Amniotic stem cell (primary cell): ENCODE data around the gene PRDM15.

ENCODE experiments used
- DNase-seq: peaks from one replicate; lab custom pipeline; 2025; lab: John Stamatoyannopoulos, UW

PRDM15 gene

GRCh38 chr21:41839387-41840000 is 39.6 kb downstream of the PRDM15 start:
- DNase-seq, result no peak

DNA sequence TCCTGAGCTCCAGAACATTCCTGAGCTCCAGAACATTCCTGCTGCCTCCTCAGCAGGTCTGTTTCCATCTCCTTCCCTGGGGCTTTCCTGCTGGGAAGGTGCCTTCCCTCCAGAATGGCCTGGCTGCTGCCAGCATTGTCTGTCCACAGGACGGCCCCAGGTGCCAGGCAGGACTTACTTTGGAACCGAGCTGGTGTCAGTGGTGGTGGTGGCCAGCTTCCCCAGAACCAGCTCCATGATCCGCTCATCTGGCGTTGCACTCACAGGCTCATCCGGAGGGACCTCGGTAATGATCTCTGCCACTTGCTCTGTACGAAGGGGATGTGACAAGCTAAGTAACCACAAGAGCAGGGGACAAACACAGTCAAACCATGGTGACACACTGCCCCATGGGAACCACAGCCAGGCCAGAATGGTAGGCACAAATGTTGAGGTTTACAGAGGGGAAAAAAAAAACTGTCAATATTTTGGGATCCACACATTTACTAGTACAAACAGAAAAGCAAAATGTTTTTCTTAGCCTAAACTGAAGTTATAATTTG is 41.3 kb downstream of the PRDM15 start:
- DNase-seq, result no peak

- no peak for DNase-seq
Measured at GRCh38 chr21:41836166-41837015, 42.8 kb downstream of the PRDM15 start.

GRCh38 chr21:41835711-41836154 is 43.4 kb downstream of the PRDM15 start:
- no peak for DNase-seq

DNA sequence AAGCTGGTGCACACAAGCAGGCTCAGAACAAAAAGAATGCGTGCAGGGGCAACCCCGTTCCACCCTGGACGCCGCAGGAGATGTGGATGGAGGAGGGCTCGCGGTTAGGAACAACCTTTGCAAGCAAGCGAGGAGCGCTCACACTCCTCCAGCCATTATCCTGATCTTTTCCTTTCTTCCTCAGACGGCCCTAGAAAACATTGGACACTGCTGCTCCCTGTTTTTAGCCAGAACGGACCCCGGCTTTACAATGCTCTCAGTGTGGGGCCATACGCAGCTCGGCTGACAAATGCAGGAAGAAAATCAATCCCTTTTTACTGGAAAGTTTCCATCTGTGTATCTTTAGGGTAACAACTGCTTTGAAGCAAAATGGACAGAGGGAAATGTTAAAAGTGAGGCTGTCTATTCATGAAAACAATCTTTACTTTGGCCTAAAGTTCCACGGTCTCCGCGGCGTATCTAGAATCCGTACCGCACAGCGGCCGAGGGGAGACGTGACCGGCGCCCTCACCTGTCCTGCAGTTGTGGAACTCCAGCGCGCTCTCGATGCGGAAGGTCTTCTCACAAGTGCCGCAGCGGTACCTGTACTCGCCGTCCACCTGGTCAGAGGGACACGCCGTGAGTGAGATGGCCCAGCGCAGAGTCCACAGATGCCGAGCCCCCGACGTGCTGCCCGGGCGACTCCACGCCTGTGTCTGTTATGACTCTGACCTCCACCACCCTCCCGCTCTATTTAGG is 44.0 kb downstream of the PRDM15 start:
- DNase-seq, result no peak

- no peak for DNase-seq
Measured at GRCh38 chr21:41834252-41834925, 44.8 kb downstream of the PRDM15 start.

DNA sequence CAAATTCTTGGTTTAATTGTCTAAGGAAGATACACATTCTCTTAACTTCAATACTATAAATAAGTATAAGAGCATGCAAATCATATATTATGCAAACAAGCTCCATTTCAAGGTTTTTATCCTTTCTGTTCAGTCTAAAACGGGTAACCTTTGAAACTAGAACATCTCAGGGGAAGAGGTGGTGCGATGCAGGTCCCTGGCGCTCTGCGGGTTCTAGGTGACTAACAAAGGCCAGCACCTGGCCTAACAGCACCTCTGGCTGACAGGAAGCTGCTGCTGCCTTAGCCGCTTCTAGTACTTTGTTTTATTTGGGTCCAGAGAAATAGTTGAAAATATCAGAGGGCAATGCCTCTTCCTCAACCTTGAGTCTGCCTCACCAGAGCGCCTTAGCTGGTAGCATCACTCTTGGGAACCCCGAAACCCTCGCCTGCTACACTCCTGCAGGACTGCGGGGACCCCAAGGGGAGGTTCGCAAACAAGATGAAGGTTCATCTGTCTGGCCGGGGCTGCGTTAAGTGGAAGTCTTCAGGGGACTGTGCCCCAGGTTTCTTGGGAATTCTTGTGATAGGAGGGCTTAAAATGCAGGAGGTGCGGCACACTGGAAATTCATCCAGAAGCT is 45.5 kb downstream of the PRDM15 start:
- DNase-seq, result no peak

- DNase-seq, result no peak
Measured at GRCh38 chr21:41832596-41833496, 46.3 kb downstream of the PRDM15 start.

DNA sequence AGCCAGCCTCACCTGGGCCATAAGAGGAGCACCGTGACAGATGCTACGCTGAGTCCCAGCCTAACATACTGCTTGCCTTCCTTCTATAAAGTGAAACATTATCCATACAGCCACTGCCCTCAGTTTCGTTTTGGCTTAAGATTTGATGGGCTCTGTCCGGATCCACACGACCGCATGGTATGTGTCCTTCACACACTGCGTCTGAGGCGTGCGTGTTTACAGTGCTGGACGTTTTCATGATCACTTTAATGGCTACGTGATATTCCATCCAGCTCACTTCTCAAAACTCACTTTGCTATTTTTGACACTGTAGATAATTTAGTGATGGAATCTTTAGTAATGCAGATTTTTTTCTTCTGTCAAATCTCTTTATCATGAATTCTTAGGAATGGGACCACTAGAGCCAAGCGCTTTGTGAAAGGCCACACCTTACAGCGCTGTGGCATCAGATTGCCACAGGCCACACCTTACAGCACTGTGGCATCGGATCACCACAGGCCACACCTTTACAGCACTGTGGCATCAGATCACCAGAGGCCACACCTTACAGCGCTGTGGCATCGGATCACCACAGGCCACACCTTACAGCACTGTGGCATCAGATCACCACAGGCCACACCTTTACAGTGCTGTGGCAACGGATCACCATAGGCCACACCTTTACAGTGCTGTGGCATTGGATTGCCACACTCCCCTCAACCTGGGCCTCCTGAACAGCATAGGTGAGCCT is 47.1 kb downstream of the PRDM15 start:
- no peak for DNase-seq

DNA sequence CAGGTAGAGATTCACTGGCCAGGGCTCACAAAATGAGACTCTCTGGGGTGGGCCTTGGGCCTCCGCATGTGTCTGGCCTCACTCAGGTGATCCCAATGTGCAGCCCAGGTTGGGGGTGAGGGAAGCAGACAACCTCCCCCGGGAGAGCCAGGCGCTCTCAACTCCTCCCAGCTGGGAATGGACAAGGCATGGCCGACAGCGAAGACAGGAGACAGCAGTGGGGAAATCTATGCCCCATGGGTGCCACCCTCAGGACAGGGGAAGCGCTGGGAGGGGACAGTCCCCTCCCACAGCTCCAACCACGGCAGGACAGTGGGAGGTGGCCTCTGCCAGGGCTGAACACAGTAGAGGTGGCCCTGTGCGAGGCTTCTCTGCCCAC is 47.7 kb downstream of the PRDM15 start:
- DNase-seq, result no peak

DNA sequence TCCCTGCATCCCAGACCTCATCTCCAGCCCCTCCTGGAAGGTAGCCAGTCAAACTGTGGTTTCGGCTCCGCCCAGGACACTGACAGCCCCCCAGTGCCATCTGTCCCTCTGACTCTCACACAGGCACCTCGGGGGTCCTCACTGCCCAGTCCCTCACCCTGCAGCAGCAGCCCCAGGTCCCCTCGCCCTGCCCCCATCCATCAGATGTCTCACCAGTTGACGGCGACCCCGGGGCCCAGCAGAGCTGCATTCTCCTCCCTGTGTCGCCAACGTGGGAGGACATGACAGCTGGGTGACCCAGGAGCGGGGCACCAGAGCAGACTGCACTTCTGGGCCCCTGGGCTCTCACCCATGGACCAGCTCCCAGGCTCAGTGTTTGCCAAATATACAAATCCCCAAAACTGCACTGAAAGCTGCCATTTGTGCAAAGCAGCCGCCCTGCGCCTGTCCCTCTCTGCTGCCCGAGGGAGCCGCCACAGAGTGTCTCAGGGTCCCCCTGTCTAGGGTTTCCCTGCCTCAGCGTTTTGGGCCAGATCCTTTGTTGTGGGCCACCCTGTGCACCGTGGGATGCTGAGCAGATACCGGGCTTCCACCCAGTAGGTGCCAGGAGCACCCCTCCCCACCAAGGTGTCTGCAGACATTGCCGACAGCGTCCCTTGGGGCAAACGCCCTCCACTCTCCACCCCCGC is 48.2 kb downstream of the PRDM15 start:
- DNase-seq, result no peak

GRCh38 chr21:41830145-41830707 is 48.9 kb downstream of the PRDM15 start:
- DNase-seq, result no peak

- DNase-seq, result no peak
Measured at GRCh38 chr21:41828884-41829360, 50.2 kb downstream of the PRDM15 start.

DNA sequence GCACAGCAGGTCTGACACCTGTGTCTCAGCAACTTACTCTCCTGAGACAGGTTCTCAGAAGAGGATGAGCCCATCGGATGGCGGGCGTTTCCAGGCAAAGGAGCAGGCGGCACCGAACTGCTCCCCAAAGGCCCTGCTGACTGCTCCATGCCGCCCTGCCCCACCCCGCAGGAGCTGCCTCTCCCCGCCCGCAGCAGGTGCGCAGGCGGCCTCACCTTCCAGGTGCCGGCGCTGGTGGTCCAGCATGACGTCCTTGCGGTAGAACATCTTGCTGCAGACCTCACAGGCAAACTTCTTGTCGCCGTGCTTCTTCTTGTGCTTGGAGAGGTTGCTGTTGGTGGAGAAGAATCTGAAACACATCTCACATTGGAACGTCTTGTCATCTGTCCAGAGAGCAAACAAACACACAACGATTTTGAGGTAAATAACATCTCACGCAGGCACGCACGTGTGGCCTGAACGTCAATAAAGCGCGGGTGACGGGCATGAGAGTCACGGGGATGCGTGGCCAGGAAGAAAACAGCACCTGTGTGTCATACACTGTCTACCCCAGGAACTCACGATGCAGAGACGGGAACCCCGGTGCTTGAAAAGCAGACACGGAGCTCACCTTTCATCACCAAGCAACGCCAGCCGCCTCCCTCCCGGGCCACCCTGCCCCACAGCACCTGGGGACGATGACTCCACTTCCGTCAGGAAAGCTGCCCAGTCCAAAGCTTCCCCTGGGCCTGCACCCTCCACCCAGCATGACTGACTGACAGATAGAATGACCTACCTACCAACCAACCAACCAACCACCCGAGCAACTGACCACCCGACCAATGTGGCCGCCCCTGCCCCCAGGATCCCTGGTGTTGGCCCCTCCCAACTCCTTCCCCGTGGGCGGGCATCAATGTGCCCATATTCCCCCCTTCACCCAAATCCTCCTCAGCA is 50.9 kb downstream of the PRDM15 start:
- no peak for DNase-seq

DNA sequence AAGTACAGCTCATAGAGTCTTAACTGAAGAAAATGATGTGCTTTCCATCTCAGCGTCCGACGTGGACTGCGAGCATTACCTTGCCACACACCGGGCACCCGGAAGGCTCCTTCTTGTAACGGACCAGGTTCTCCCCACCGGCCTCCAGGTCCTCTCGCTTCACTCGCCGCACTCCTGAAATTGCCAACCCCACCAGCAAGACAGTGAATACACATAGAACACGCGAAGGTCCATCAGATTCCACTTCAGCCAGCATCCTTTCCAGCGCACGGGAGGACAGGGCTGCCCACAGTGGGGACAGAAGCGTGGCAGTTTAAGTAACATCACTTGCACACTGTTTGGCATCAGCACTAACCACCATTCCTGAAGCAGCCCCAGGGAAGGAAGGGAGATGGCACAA is 53.3 kb downstream of the PRDM15 start:
- DNase-seq, result no peak

DNA sequence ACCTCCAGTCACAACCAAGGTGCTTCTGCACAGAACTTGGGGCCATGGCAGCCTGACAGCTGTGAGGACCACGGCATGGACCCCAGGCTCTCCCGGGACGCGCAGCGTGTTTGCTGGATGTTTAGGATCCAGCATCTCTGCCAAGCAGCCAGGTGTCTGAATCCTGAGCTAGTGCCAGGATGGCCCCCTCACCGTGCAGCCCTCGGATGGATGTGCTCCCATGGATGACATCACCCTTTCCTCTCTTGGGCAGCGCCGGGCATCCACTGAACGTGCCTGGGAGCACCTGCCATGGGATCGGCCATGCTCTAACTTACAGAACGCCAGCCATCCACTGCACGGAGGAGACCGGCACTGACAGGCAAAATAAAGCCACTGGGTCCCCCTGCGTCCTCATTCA is 53.9 kb downstream of the PRDM15 start:
- no peak for DNase-seq

GRCh38 chr21:41824466-41825207 is 54.5 kb downstream of the PRDM15 start:
- no peak for DNase-seq
